ES-I3 (cell line): ENCODE results near the gene PIEZO2.

ENCODE experiments used
- H3K36me3 ChIP-seq: 2 replicates; pipeline ENCODE4 v1.6.1; 2013; ENCODE audit warnings: mild to moderate bottlenecking, low read length, control low read depth, moderate library complexity; ENCODE audit not compliant: insufficient read depth
- H3K4me1 ChIP-seq: 2 replicates; pipeline ENCODE4 v1.6.1; 2013; ENCODE audit warnings: mild to moderate bottlenecking, control low read depth, low read length; ENCODE audit not compliant: insufficient read depth
- H3K9ac ChIP-seq: 2 replicates; pipeline ENCODE4 v1.6.1; 2013; ENCODE audit warnings: low read depth, mild to moderate bottlenecking, low read length, moderate library complexity
- H3K9me3 ChIP-seq: 2 replicates; pipeline ENCODE4 v1.6.1; 2013; ENCODE audit warnings: mild to moderate bottlenecking, low read length, moderate library complexity; ENCODE audit not compliant: control insufficient read depth, insufficient read depth

The PIEZO2 gene

GRCh38 chr18:11162462-11162861, 13.1 kb upstream of the PIEZO2 start:
- Histone ChIP-seq H3K9ac (no peak overlapping the region), H3K36me3 (no peaks in the 10 kb centered on the region), H3K4me1 (peaks cover 9% of the 10 kb centered on the region), H3K9me3 (no peaks in the 10 kb centered on the region)

GRCh38 chr18:11160313-11160712, 10.9 kb upstream of the PIEZO2 start:
- no peaks in the 10 kb centered on the region for H3K9me3 ChIP-seq
- H3K36me3 ChIP-seq, result no peaks in the 10 kb centered on the region
- H3K4me1 ChIP-seq, result peaks cover 9% of the 10 kb centered on the region
- no peak overlapping the region for H3K9ac ChIP-seq

- H3K4me1 ChIP-seq, result peaks cover 9% of the 10 kb centered on the region
- no peaks in the 10 kb centered on the region for H3K36me3 ChIP-seq
- H3K9me3 ChIP-seq, result no peaks in the 10 kb centered on the region
- no peak overlapping the region for H3K9ac ChIP-seq
Measured at GRCh38 chr18:11159844-11160243, 10.5 kb upstream of the PIEZO2 start.

- H3K36me3 ChIP-seq, result no peaks in the 10 kb centered on the region
- no peaks in the 10 kb centered on the region for H3K9me3 ChIP-seq
- no peaks in the 10 kb centered on the region for H3K4me1 ChIP-seq
- no peak overlapping the region for H3K9ac ChIP-seq
Measured at GRCh38 chr18:11156978-11157377, 7.6 kb upstream of the PIEZO2 start.

GRCh38 chr18:11155034-11155759, 5.8 kb upstream of the PIEZO2 start:
- Histone ChIP-seq H3K9ac (no peak overlapping the region), H3K9me3 (no peaks in the 10 kb centered on the region), H3K36me3 (no peaks in the 10 kb centered on the region), H3K4me1 (no peaks in the 10 kb centered on the region; the same call in none of the 2 replicates)

- Histone ChIP-seq H3K4me1 (no peaks in the 10 kb centered on the region; the same call in none of the 2 replicates), H3K9me3 (no peaks in the 10 kb centered on the region), H3K36me3 (no peaks in the 10 kb centered on the region)
Measured at GRCh38 chr18:11154368-11154989, 5.1 kb upstream of the PIEZO2 start.

GRCh38 chr18:11153097-11153496, 3.7 kb upstream of the PIEZO2 start:
- Histone ChIP-seq H3K4me1 (no peaks in the 10 kb centered on the region; the same call in none of the 2 replicates), H3K9ac (no peak overlapping the region), H3K36me3 (no peaks in the 10 kb centered on the region), H3K9me3 (no peaks in the 10 kb centered on the region)

More at GRCh38 chr18:11154368-11154989, 5.1 kb upstream of the PIEZO2 start:
- H3K9ac ChIP-seq, result no peak overlapping the region

GRCh38 chr18:11150271-11150615, 874 bp upstream of the PIEZO2 start:
- H3K9ac ChIP-seq, result peak overlapping the region; percentile 66; the same call in 1 of the 2 replicates
- H3K4me1 ChIP-seq, result peaks cover 6% of the 10 kb centered on the region
- no peaks in the 10 kb centered on the region for H3K36me3 ChIP-seq

GRCh38 chr18:11148680-11149440, 509 bp downstream of the PIEZO2 start:
- H3K36me3 ChIP-seq, result no peaks in the 10 kb centered on the region
- H3K9me3 ChIP-seq, result no peaks in the 10 kb centered on the region
- H3K9ac ChIP-seq, result peak overlapping the region; percentile 66
- peaks cover 6% of the 10 kb centered on the region for H3K4me1 ChIP-seq

More at GRCh38 chr18:11150271-11150615, 874 bp upstream of the PIEZO2 start:
- H3K9me3 ChIP-seq, result no peaks in the 10 kb centered on the region

GRCh38 chr18:11147962-11148679, 1.2 kb downstream of the PIEZO2 start:
- H3K4me1 ChIP-seq, result peaks cover 6% of the 10 kb centered on the region
- H3K9me3 ChIP-seq, result no peaks in the 10 kb centered on the region
- no peaks in the 10 kb centered on the region for H3K36me3 ChIP-seq
- peak overlapping the region; percentile 66; the same call in 1 of the 2 replicates for H3K9ac ChIP-seq

GRCh38 chr18:11147371-11147951, 1.9 kb downstream of the PIEZO2 start:
- Histone ChIP-seq H3K4me1 (peaks cover 6% of the 10 kb centered on the region), H3K9ac (peak overlapping the region; percentile 41; the same call in 1 of the 2 replicates), H3K36me3 (no peaks in the 10 kb centered on the region)

GRCh38 chr18:11146947-11147345, 2.4 kb downstream of the PIEZO2 start:
- Histone ChIP-seq H3K9ac (peak overlapping the region; percentile 41; the same call in 1 of the 2 replicates), H3K36me3 (no peaks in the 10 kb centered on the region)

More at GRCh38 chr18:11147371-11147951, 1.9 kb downstream of the PIEZO2 start:
- no peaks in the 10 kb centered on the region for H3K9me3 ChIP-seq

GRCh38 chr18:11146238-11146946, 3.0 kb downstream of the PIEZO2 start:
- Histone ChIP-seq H3K4me1 (peaks cover 6% of the 10 kb centered on the region), H3K9me3 (no peaks in the 10 kb centered on the region), H3K9ac (no peak overlapping the region; the same call in 1 of the 2 replicates), H3K36me3 (no peaks in the 10 kb centered on the region)

More at GRCh38 chr18:11146947-11147345, 2.4 kb downstream of the PIEZO2 start:
- H3K4me1 ChIP-seq, result peaks cover 6% of the 10 kb centered on the region
- H3K9me3 ChIP-seq, result no peaks in the 10 kb centered on the region
